ENCODE results near the gene CD69. TPM values are rescaled to one million over a fixed set of nuclear protein-coding genes. Genes with fewer than 3 reads are reported as not detected.
"Not testable (repeated sequence)": the region's sequence is repeated elsewhere in the genome, so short reads cannot be mapped to it uniquely, and the experiment has no call there.

Gene CD69
- total RNA-seq, 1 experiment from 2014 or later: not detected

DNA sequence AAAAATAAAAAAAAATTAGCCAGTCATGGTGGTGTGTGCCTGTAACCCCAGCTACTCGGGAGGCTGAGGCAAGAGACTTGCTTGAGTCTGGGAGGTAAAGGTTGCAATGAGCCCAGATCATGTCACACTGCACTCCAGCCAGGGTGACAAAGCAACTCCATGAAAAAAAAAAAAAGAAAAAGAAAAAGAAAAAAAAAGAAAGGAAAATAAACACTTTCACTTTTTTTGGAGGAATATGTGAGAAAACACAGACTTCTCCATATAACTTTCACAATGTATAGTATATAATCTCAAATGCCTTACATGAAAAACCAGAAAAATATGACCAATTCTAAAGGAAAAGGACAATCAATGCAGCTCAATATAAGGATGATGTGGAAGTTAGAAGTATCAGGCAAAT, 36.7 kb downstream of the CD69 start:
- DNase-seq (ENCODE audit: extremely low read depth, low read depth): no peak

DNA sequence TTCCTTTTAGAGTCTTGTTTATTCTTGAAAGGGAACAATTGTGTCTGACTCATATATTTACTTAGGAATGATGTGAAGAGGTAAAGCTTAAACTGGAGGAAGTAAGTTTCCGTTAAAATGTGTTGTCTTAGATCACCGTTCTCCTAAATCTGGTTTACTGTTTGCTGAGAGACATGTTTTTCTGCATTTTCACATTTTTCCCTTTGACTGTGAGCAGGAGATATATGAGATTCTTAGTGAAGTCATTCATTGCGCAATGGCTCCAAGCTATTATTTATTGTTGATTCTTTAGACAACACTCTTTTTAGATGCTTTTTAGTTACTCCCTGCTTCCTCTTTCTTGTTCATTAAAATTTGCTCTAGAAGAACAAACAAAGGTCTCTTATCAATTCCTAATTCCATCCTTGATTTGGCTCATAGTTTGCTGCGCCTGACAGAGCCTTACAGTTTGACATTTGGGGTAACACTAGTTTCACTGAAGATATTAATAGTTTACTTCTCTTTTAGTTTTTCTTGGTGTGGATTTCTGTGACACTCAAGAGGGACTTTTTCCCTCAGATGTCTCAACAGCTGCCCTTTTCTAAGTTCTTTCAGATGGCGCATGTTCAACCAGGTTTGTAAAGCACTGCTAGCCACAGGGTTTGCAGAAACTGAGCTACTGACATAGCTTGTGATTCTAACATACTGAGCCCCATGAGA, 39.2 kb downstream of the CD69 start:
- no peak for DNase-seq (ENCODE audit: extremely low read depth, low read depth)

DNA sequence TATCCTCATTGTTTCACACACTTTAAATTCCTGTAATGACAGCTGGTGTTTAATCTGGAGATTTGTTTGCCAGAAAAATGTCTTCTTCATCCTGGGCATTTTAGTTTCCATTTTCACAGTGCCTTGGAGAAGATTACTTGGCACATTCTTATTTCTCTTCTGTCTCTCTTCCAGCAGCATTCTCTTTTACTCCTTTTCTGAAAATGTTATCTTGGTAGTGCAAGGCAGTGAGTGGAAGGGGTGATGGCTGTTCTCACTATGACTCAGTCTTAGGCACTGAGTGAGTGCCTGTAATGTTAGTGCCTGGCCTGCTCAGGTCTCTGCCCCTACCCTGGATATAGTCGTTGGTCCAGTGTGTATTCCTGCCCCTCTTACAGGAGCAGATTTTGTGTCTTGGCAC, 40.9 kb downstream of the CD69 start:
- DNase-seq (ENCODE audit: extremely low read depth, low read depth): no peak

DNA sequence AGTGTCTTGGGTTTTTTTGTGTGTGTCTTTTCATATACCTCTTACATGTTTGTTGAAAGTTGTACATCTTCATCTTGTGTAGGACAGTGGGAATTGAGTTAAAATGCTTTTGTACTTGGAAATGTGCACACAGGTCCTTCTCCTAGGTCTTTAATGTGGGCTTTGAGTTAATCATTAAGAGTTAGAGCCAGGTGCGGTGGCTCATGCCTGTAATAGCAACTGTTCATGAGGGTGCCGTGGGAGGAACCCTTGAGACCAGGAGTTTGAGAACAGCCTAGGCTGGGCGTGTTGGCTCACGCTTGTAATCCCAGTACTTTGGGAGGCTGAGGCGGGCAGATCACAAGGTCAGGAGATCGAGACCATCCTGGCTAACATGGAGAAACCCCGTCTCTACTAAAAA, 41.7 kb downstream of the CD69 start:
- no peak for DNase-seq (ENCODE audit: extremely low read depth, low read depth)

DNA sequence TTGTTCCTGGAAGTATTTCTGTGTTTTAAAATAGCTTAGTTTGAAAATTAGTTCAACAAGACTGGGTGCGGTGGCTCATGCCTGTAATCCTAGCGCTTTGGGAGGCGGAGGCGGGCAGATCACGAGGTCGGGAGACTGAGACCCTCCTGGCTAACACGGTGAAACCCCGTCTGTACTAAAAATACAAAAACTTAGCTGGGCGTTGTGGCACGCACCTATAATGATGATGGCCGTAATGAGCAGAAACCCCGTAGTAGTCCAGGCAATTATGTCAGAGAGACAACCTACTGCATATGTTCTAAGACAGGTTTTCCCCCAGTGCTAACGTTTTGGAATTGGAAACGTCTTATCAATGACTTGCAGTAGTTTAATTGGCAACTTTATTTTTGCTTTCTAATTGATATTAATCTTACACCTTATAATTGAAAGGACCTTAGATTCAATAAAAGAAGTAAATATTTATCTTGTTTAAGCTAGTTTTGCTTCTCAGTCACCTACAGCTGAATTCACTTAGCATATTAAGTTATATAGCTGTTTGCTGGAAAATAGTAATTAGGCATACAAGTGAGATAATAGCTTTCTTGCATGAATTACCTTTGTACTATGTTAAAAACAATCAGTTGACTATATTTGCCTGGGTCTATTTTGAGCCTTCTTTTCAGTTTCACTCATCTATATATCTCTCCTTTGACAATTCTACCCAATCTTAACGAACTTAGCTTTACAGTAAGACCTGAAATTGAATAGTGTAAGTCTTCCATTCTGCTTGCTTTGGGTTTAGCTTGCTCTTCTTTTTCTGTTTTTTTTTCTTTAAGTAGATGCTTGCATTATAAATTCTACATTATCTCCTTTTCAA, 43.4 kb downstream of the CD69 start:
- no peak for DNase-seq (ENCODE audit: extremely low read depth, low read depth)

DNA sequence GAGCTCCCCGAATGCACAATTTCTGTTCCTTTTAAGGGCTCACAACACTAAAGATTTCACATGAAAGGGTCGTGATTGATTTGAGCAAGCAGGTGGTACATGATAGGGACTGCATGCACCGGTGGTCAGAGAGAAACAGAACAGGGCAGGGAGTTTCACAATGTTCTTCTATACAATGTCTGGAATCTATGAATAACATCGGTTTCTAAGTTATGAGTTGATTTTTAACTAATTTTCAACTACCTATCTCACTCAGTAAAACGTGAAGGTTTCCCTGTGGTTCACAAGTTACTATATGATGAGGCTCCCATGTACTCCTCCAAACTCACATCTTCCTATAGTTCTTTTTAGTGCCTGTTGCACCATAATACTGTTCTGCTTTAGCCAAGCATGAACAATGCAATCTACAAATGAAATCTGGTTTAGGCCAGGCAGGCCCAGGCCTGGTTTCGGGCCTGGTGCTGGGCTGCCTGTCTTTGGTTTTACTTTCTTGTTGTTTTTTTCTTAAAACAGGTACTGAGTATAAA, 47.6 kb downstream of the CD69 start:
- DNase-seq (ENCODE audit: extremely low read depth, low read depth): not testable (repeated sequence)

DNA sequence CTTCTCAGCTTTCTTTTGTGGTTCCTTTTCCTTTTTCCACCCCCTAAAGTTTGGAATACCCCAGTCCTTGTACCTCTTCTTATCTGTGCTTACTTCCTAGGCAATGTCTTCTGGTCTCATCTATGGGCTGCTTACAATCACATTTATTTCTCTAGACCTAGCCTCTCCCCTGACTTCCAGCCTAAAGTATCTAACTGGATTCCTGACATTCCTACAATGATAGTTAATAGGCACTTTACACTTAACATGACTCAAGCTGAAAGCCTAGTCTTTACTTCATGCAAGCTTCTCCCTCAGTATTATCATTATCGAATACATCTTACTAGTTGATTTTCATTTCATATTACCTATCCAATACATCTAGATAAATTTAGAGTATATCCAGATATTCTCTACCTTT, 49.0 kb downstream of the CD69 start:
- DNase-seq (ENCODE audit: extremely low read depth, low read depth): no peak

DNA sequence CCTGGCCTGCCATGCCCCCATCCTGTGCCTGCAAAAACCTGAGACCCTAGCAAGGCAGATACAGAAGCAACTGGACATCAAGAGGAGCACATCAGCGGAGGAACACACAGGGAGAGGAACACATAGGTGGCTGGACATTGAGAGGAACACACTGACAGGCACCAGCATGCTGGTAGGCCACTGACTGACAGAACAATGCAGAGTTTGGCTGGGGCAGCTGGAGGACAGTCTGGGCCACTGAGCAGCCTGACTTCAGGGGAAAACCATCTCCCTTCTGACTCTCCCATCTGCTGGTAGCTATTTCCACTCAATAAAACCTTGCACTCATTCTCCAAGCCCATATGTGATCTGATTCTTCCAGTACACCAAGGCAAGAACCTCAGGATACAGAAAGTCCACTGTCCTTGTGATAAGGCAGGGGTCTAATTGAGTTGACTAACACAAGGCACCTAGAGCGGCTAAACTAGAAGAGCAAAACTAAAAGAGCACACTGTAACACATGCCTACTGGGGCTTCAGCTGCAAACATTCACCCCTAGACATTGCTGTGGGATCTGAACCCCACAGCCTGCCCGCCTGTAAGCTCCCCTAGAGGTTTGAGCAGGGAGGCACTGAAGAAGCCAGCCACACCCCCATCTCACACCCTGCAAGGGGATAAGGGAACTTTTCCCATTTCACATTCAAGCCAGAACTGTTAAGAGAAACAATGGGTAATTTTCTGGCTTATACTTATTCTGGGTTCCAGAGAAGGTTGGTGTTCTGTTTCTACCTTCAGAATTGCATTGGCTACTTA, 49.9 kb downstream of the CD69 start:
- no peak for DNase-seq (ENCODE audit: extremely low read depth, low read depth)

DNA sequence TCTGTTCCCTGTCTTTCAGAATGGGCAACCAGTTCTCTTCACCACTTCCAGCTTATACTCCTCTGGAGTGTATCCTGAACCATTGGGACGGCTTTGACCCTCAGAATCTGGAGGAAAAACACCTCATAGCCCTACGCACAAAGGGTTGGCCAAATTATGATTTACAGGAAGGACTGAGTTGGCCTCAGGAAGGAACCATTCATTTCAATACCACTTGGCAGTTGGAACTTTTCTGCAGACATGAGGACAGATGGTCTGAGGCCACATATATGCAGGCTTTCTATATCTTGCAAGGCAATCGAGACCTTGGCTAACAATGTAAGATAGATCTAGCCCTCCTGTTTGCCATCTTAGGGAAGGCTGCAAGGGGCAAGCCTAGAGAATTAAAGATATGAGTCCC, 51.8 kb downstream of the CD69 start:
- no peak for DNase-seq (ENCODE audit: extremely low read depth, low read depth)

DNA sequence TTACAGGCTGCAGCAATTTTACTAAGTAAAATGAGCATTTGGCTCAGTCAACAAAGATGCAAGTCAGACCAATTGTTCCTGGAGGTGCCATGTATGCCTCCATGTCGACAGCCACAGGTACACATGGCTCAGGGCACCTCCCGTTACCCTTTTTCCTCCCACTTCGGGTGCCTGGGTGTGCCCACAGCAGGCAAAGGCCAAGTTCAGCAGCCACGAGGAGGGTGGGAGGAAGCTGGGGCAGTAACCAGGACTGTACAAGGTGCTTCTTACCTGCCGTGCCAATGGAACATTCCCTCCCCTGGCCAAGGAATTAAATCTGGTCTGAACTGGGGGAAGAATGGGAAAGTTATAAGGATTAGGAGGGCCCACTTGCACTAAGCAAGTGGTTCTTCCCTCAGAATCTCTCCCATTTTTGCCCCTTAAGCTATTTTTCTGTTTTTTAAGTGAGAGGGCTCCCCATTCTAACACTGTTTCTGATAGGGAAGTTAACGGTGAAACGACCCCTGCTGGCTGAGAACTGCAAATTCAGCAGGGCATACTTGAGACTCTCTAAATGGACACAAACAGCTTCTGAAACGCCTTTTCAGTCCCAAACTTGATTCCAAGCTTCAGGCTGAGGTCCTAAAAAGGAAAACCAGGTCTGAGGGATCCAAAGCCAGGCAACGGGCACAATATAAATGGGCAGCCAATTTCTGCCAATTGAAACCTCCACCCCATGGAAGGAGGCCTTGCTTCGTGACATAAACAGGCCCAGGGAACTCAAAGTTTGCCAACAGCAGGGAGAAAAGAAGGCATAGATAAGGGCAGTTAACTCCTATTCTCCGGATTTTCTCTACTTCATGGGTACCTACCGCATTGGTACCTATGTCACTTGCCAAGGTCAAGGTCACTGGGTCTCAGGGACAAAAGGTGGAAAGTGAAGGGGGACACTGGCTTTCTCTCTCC, 52.6 kb downstream of the CD69 start:
- DNase-seq (ENCODE audit: extremely low read depth, low read depth): peak; percentile 19

DNA sequence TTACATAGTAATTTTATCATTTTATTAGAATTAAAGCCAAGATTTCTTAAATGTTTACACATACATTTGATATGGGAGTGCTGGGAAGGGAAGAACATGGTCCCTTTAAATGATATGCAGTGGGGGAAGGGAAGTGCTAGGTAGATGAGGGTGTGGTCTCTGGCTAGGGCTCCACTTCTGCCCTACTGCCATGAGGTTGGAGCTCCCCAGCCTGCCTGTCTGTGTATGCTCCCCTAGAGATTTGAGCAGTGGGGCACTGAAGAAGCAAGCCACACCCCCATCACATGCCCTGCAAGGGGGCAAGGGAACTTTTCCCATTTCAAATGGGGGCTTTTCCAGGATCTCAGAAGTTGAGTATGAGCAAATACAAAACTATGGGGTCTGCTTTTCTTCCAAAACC, 53.3 kb downstream of the CD69 start:
- no peak for DNase-seq (ENCODE audit: extremely low read depth, low read depth)

DNA sequence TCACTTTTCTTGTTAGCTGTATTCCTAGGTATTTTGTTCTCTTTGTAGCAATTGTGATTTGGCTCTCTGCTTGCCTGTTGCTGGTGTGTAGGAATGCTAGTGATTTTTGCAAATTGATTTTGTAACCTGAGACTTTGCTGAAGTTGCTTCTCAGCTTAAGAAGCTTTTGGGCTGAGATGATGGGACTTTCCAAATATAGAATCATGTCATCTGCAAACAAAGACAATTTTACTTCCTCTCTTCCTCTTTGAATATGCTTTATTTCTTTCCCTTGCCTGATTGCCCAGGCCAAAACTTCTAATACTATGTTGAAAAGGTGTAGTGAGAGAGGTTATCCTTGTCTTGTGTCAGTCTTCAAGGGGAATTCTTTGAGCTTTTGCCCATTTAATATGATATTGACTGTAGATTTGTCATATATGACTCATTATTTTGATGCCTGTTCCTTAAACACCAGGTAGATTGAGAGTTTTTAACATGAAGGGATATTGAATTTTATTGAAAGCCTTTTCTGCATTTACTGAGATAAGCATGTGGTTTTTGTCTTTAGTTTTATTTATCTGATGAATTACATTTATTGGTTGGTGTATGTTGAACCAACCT, 54.5 kb downstream of the CD69 start:
- DNase-seq (ENCODE audit: extremely low read depth, low read depth): no peak

DNA sequence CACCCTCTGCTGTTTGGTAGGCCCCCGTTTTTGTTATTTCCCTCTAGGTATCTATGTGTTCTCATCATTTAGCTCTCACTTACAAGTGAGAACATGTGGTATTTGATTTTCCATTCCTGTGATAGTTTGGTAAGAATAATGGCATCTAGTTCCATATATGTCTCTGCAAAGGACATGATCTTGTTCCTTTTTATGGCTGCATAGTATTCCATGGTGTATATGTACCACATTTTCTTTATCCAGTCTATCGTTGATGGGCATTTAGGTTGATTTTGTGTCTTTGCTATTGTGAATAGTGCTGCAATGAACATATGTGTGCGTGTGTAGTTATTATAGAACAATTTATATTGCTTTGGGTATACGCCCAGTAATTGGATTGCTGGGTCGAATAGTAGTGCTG, 56.1 kb downstream of the CD69 start:
- not testable (repeated sequence) for DNase-seq (ENCODE audit: extremely low read depth, low read depth)

Other genes starting within 250 kb of the CD69 start
- not detected in 2 replicates for gene KLRB1, start 153.0 kb downstream of the CD69 start, total RNA-seq (2014; rRNA removed; shearing (Covaris generic))
- 0.29 and 1.5 TPM in 2 replicates for gene CLEC2D, start 91.2 kb downstream of the CD69 start, total RNA-seq (2014; rRNA removed; shearing (Covaris generic))
- gene CLECL1, start 27.8 kb downstream of the CD69 start, total RNA-seq (2014; rRNA removed; shearing (Covaris generic)): not detected in 2 replicates
- 0.22 TPM in 1 of 2 replicates, not detected in the other for gene KLRF1, start 66.6 kb upstream of the CD69 start, total RNA-seq (2014; rRNA removed; shearing (Covaris generic))
- 0.38 and 0.77 TPM in 2 replicates for gene CLEC2B, start 108.5 kb upstream of the CD69 start, total RNA-seq (2014; rRNA removed; shearing (Covaris generic))
- not detected in 2 replicates for gene KLRF2, start 120.6 kb upstream of the CD69 start, total RNA-seq (2014; rRNA removed; shearing (Covaris generic))
- gene CLEC2A, start 171.5 kb upstream of the CD69 start, total RNA-seq (2014; rRNA removed; shearing (Covaris generic)): not detected in 2 replicates
- not detected in 2 replicates for gene CLEC12A, start 210.5 kb upstream of the CD69 start, total RNA-seq (2014; rRNA removed; shearing (Covaris generic))
- not detected in 2 replicates for gene CLEC1B, start 238.2 kb upstream of the CD69 start, total RNA-seq (2014; rRNA removed; shearing (Covaris generic))
- gene CLEC12B, start 249.7 kb upstream of the CD69 start, total RNA-seq (2014; rRNA removed; shearing (Covaris generic)): not detected in 2 replicates